ENCODE results near the gene DMRTC2. TPM values are rescaled to one million over a fixed set of nuclear protein-coding genes. Genes with fewer than 3 reads are reported as not detected.
A peak's percentile ranks its signal among the peaks of the same experiment; 100 is the strongest.

DMRTC2 gene
- total and polyA plus RNA-seq, 4 experiments from 2014 or later = not detected

GRCh38 chr19:41853768-41854167, 8.9 kb downstream of the DMRTC2 start:
- H3K27me3 Mint-ChIP-seq = peaks cover 0 to 5% of the 10 kb centered on the region in 2 donors
- H3K4me3 Mint-ChIP-seq = no peak overlapping the region
- Histone ChIP-seq H3K27me3 (ENCODE audit: insufficient read depth, low read length) (no peaks in the 10 kb centered on the region), H3K27ac (ENCODE audit: low read depth, low read length) (no peak overlapping the region), H3K4me1 (ENCODE audit: insufficient read depth, low read length) (peaks cover under 1% of the 10 kb centered on the region), H3K4me3 (ENCODE audit: low read length in 2 of 2) (no peak overlapping the region), H3K36me3 (ENCODE audit: insufficient read depth, low read length) (no peaks in the 10 kb centered on the region), H3K9me3 (ENCODE audit: control insufficient read depth in 1 of 2, low read length in 2 of 2) (no peaks in the 10 kb centered on the region)
- no peak overlapping the region for H3K27ac Mint-ChIP-seq
- no peaks in the 10 kb centered on the region for H3K9me3 Mint-ChIP-seq
- H3K36me3 Mint-ChIP-seq = no peaks in the 10 kb centered on the region
- ChIA-PET POLR2A (ENCODE audit: partially characterized antibody) (no interaction called here), CTCF (ENCODE audit: partially characterized antibody) (interaction anchor here (1.6 kb wide), 1 partner anchor 18 kb away, joined by 4 read pairs; no protein-coding TSS in a partner anchor)
- H3K4me1 Mint-ChIP-seq = no peaks in the 10 kb centered on the region
- intact Hi-C loops (cut with micrococcal nuclease) = no loop called here
- DNase-seq = no peak

GRCh38 chr19:41859213-41859617, 14.4 kb downstream of the DMRTC2 start:
- H3K36me3 ChIP-seq (ENCODE audit: insufficient read depth, low read length) = peaks cover 32% of the 10 kb centered on the region
- Mint-ChIP-seq H3K4me3 (peak overlapping the region; percentile 85 to 98 (median 93)), H3K9me3 (no peaks in the 10 kb centered on the region), H3K4me1 (peaks cover 32 to 50% (median 39%) of the 10 kb centered on the region in 4 donors), H3K27ac (peak overlapping the region; percentile 91 to 100 (median 98)), H3K27me3 (peaks cover 0 to 3% of the 10 kb centered on the region in 2 donors), H3K36me3 (peaks cover 29 to 42% of the 10 kb centered on the region in 2 donors)
- no peaks in the 10 kb centered on the region for H3K9me3 ChIP-seq (ENCODE audit: control insufficient read depth in 1 of 2, low read length in 2 of 2)
- peak overlapping the region; percentile 96 for H3K27ac ChIP-seq (ENCODE audit: low read depth, low read length)
- H3K4me1 ChIP-seq (ENCODE audit: insufficient read depth, low read length) = peaks cover 44% of the 10 kb centered on the region
- no peak for DNase-seq
- intact Hi-C loops (cut with micrococcal nuclease) = loop anchor here (1.0 to 2.0 kb wide), 6 partner anchors 16 to 176 kb away; partner anchors contain the start of gene RABAC1
- peak overlapping the region in 1 of 2 donors; percentile 82 for H3K4me3 ChIP-seq (ENCODE audit: low read length in 2 of 2)
- ChIA-PET POLR2A (ENCODE audit: partially characterized antibody) (interaction anchor here (0.6 to 7.8 kb wide), 22 partner anchors 7 to 596 kb away, joined by 3 to 261 read pairs (median 8); partner anchors contain the start of genes ARHGEF1, CD79A, GSK3A and HNRNPUL1), CTCF (ENCODE audit: partially characterized antibody) (interaction anchor here (0.9 to 8.8 kb wide), 12 partner anchors 8 to 176 kb away, joined by 3 to 125 read pairs (median 8); partner anchors contain the start of genes CD79A, ERFL and RABAC1)
- H3K27me3 ChIP-seq (ENCODE audit: insufficient read depth, low read length) = no peaks in the 10 kb centered on the region

- peaks cover 50% of the 10 kb centered on the region for H3K4me1 ChIP-seq (ENCODE audit: insufficient read depth, low read length)
- no peaks in the 10 kb centered on the region for H3K27me3 ChIP-seq (ENCODE audit: insufficient read depth, low read length)
- Mint-ChIP-seq H3K27me3 (no peaks in the 10 kb centered on the region), H3K9me3 (no peaks in the 10 kb centered on the region), H3K27ac (peak within 1 kb of the TSS; percentile 91 to 100 (median 98)), H3K36me3 (peaks cover 35 to 48% of the 10 kb centered on the region in 2 donors), H3K4me3 (peak within 1 kb of the TSS; percentile 89 to 98 (median 94)), H3K4me1 (peaks cover 34 to 56% (median 42%) of the 10 kb centered on the region in 4 donors)
- peak within 1 kb of the TSS; percentile 82 to 86 for H3K4me3 ChIP-seq (ENCODE audit: low read length in 2 of 2)
- H3K9me3 ChIP-seq (ENCODE audit: control insufficient read depth in 1 of 2, low read length in 2 of 2) = no peaks in the 10 kb centered on the region
- CTCF ChIA-PET (ENCODE audit: partially characterized antibody) = interaction anchor here (0.6 to 8.8 kb wide), 16 partner anchors 8 to 175 kb away, joined by 3 to 125 read pairs (median 6); partner anchors contain the start of genes CD79A, ERFL and RABAC1
- H3K36me3 ChIP-seq (ENCODE audit: insufficient read depth, low read length) = peaks cover 38% of the 10 kb centered on the region
- intact Hi-C loops (cut with micrococcal nuclease) = loop anchor here (1.0 to 5.0 kb wide), 9 partner anchors 11 to 217 kb away; partner anchors contain the start of genes RABAC1 and ZNF574
- H3K27ac ChIP-seq (ENCODE audit: low read depth, low read length) = peak within 1 kb of the TSS; percentile 96
- peak; percentile 97 to 99 (median 98) for DNase-seq
- POLR2A ChIA-PET (ENCODE audit: partially characterized antibody) = interaction anchor here (0.6 to 7.8 kb wide), 28 partner anchors 8 to 596 kb away, joined by 3 to 261 read pairs (median 6); partner anchors contain the start of genes ARHGEF1, CD79A, ERFL and GSK3A
Measured at GRCh38 chr19:41859618-41860418, 15.0 kb downstream of the DMRTC2 start, which contains the start of gene RPS19. RPS19 (plus strand) TSS chr19:41860255; CDS start chr19:41860775, 520 bp downstream.

- H3K36me3 Mint-ChIP-seq = peaks cover 35 to 51% of the 10 kb centered on the region in 2 donors
Measured at GRCh38 chr19:41860419-41861115, 15.7 kb downstream of the DMRTC2 start.

GRCh38 chr19:41861116-41861768, 16.4 kb downstream of the DMRTC2 start:
- ChIA-PET POLR2A (ENCODE audit: partially characterized antibody) (interaction anchor here (1.5 to 7.8 kb wide), 10 partner anchors 9 to 97 kb away, joined by 4 to 261 read pairs (median 14); partner anchors contain the start of genes ARHGEF1, CD79A, ERFL and RABAC1), CTCF (ENCODE audit: partially characterized antibody) (interaction anchor here (0.8 to 8.8 kb wide), 7 partner anchors 13 to 174 kb away, joined by 3 to 125 read pairs (median 11); partner anchors contain the start of genes CD79A and ERFL)
- Mint-ChIP-seq H3K27ac (peak overlapping the region; percentile 91 to 96 (median 95)), H3K27me3 (no peaks in the 10 kb centered on the region), H3K36me3 (peaks cover 36 to 53% of the 10 kb centered on the region in 2 donors), H3K9me3 (no peaks in the 10 kb centered on the region), H3K4me1 (peaks cover 35 to 58% (median 47%) of the 10 kb centered on the region in 4 donors), H3K4me3 (peak overlapping the region; percentile 89 to 95 (median 92))
- intact Hi-C loops (cut with micrococcal nuclease) = loop anchor here (5.0 kb wide), 1 partner anchor 216 kb away; the partner anchor contains the start of gene ZNF574
- no peaks in the 10 kb centered on the region for H3K9me3 ChIP-seq (ENCODE audit: control insufficient read depth in 1 of 2, low read length in 2 of 2)
- peak overlapping the region; percentile 96 for H3K27ac ChIP-seq (ENCODE audit: low read depth, low read length)
- H3K4me3 ChIP-seq (ENCODE audit: low read length in 2 of 2) = peak overlapping the region; percentile 82 to 86
- peaks cover 48% of the 10 kb centered on the region for H3K36me3 ChIP-seq (ENCODE audit: insufficient read depth, low read length)
- H3K27me3 ChIP-seq (ENCODE audit: insufficient read depth, low read length) = no peaks in the 10 kb centered on the region
- no peak for DNase-seq
- H3K4me1 ChIP-seq (ENCODE audit: insufficient read depth, low read length) = peaks cover 60% of the 10 kb centered on the region

More at GRCh38 chr19:41860419-41861115, 15.7 kb downstream of the DMRTC2 start:
- intact Hi-C loops (cut with micrococcal nuclease) = loop anchor here (1.0 to 5.0 kb wide), 3 partner anchors 11 to 217 kb away; partner anchors contain the start of gene ZNF574
- Histone ChIP-seq H3K27me3 (ENCODE audit: insufficient read depth, low read length) (no peaks in the 10 kb centered on the region), H3K4me1 (ENCODE audit: insufficient read depth, low read length) (peaks cover 57% of the 10 kb centered on the region), H3K27ac (ENCODE audit: low read depth, low read length) (peak overlapping the region; percentile 96), H3K4me3 (ENCODE audit: low read length in 2 of 2) (peak overlapping the region; percentile 82 to 86), H3K9me3 (ENCODE audit: control insufficient read depth in 1 of 2, low read length in 2 of 2) (no peaks in the 10 kb centered on the region), H3K36me3 (ENCODE audit: insufficient read depth, low read length) (peaks cover 46% of the 10 kb centered on the region)
- Mint-ChIP-seq H3K4me1 (peaks cover 34 to 56% (median 44%) of the 10 kb centered on the region in 4 donors), H3K9me3 (no peaks in the 10 kb centered on the region), H3K27ac (peak overlapping the region; percentile 91 to 96 (median 95)), H3K4me3 (peak overlapping the region; percentile 89 to 95 (median 92)), H3K27me3 (no peaks in the 10 kb centered on the region)
- DNase-seq = peak in 1 of 5 donors; percentile 29
- POLR2A ChIA-PET (ENCODE audit: partially characterized antibody) = interaction anchor here (0.8 to 7.8 kb wide), 21 partner anchors 9 to 597 kb away, joined by 3 to 261 read pairs (median 8); partner anchors contain the start of genes ARHGEF1, CD79A, ERFL and HNRNPUL1
- CTCF ChIA-PET (ENCODE audit: partially characterized antibody) = interaction anchor here (0.6 to 8.8 kb wide), 14 partner anchors 9 to 174 kb away, joined by 3 to 125 read pairs (median 6); partner anchors contain the start of genes CD79A, ERFL and RABAC1

- H3K9me3 ChIP-seq (ENCODE audit: control insufficient read depth in 1 of 2, low read length in 2 of 2) = no peaks in the 10 kb centered on the region
- POLR2A ChIA-PET (ENCODE audit: partially characterized antibody) = interaction anchor here (1.0 to 7.8 kb wide), 7 partner anchors 11 to 97 kb away, joined by 3 to 261 read pairs (median 57); partner anchors contain the start of genes ARHGEF1, CD79A and RABAC1
- CTCF ChIA-PET (ENCODE audit: partially characterized antibody) = interaction anchor here (1.6 to 8.8 kb wide), 2 partner anchors 12 to 22 kb away, joined by 5 to 125 read pairs; partner anchors contain the start of gene CD79A
- H3K36me3 ChIP-seq (ENCODE audit: insufficient read depth, low read length) = peaks cover 51% of the 10 kb centered on the region
- peaks cover 67% of the 10 kb centered on the region for H3K4me1 ChIP-seq (ENCODE audit: insufficient read depth, low read length)
- Mint-ChIP-seq H3K9me3 (no peaks in the 10 kb centered on the region), H3K36me3 (peaks cover 38 to 56% of the 10 kb centered on the region in 2 donors), H3K27ac (peak overlapping the region; percentile 91 to 96 (median 94)), H3K4me3 (peak overlapping the region; percentile 89 to 95 (median 92)), H3K27me3 (no peaks in the 10 kb centered on the region), H3K4me1 (peaks cover 37 to 64% (median 51%) of the 10 kb centered on the region in 4 donors)
- H3K4me3 ChIP-seq (ENCODE audit: low read length in 2 of 2) = peak overlapping the region in 1 of 2 donors; percentile 82
- intact Hi-C loops (cut with micrococcal nuclease) = loop anchor here (5.0 kb wide), 1 partner anchor 215 kb away; the partner anchor contains the start of gene ZNF574
- no peak for DNase-seq
- no peaks in the 10 kb centered on the region for H3K27me3 ChIP-seq (ENCODE audit: insufficient read depth, low read length)
- peak overlapping the region; percentile 96 for H3K27ac ChIP-seq (ENCODE audit: low read depth, low read length)
Measured at GRCh38 chr19:41861846-41862245, 17.0 kb downstream of the DMRTC2 start.
